Skeletal muscle tissue (tissue), 4 donors: Measurements from ENCODE around the gene GNAS-AS1. TPM values are rescaled to one million over a fixed set of nuclear protein-coding genes. Genes with fewer than 3 reads are reported as not detected.
"Not testable (repeated sequence)": the region's sequence is repeated elsewhere in the genome, so short reads cannot be mapped to it uniquely, and the experiment has no call there.

Experiments
- H3K27ac ChIP-seq: one replicate; pipeline ENCODE4 v1.7.0; 2013; ENCODE audit warnings: mild to moderate bottlenecking, low read depth, low read length, inconsistent platforms
- H3K27me3 ChIP-seq, 3 donors: one replicate each; pipeline ENCODE4 v1.7.0; 2013; ENCODE audit warnings: low read length in 3 of 3; ENCODE audit not compliant: control insufficient read depth in 3 of 3, insufficient read depth in 3 of 3
- H3K36me3 ChIP-seq, 3 donors: one replicate each; pipeline ENCODE4 v1.7.0; 2013; ENCODE audit warnings: low read length in 3 of 3; ENCODE audit not compliant: control insufficient read depth in 3 of 3, insufficient read depth in 3 of 3
- H3K4me1 ChIP-seq, 3 donors: one replicate each; pipeline ENCODE4 v1.7.0; 2013; ENCODE audit warnings: low read length in 3 of 3, mild to moderate bottlenecking in 3 of 3; ENCODE audit not compliant: control insufficient read depth in 3 of 3, insufficient read depth in 3 of 3
- H3K4me3 ChIP-seq, 3 donors: one replicate each; pipeline ENCODE4 v1.7.0; 2013; ENCODE audit warnings: low read length in 3 of 3
- H3K9ac ChIP-seq, 3 donors: one replicate each; pipeline ENCODE4 v1.7.0; 2013; ENCODE audit warnings: low read length in 3 of 3, mild to moderate bottlenecking in 3 of 3, moderate library complexity in 2 of 3, low read depth in 1 of 3
- H3K9me3 ChIP-seq, 3 donors: one replicate each; pipeline ENCODE4 v1.7.0; 2013; ENCODE audit warnings: low read length in 3 of 3; ENCODE audit not compliant: control insufficient read depth in 3 of 3
- total RNA-seq: library from RNA; depleted of rRNA; stranded (reverse); fragments of >200 nt; gene quantifications from one replicate; pipeline ENCODE4 v1.2.3, GENCODE V29; 2014
- donor health status: Osteomylitis.

Gene GNAS-AS1
- total RNA-seq, 1 donor from 2014 or later = 1.0 TPM

DNA sequence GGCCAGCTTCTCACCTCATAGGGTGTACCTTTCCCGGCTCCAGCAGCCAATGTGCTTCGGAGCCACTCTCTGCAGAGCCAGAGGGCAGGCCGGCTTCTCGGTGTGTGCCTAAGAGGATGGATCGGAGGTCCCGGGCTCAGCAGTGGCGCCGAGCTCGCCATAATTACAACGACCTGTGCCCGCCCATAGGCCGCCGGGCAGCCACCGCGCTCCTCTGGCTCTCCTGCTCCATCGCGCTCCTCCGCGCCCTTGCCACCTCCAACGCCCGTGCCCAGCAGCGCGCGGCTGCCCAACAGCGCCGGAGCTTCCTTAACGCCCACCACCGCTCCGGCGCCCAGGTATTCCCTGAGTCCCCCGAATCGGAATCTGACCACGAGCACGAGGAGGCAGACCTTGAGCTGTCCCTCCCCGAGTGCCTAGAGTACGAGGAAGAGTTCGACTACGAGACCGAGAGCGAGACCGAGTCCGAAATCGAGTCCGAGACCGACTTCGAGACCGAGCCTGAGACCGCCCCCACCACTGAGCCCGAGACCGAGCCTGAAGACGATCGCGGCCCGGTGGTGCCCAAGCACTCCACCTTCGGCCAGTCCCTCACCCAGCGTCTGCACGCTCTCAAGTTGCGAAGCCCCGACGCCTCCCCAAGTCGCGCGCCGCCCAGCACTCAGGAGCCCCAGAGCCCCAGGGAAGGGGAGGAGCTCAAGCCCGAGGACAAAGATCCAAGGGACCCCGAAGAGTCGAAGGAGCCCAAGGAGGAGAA is 10.5 kb downstream of the GNAS-AS1 start:
- no peaks in the 10 kb centered on the region for H3K9me3 ChIP-seq
- peak overlapping the region in 2 of 3 donors; percentile 43 to 52 for H3K4me3 ChIP-seq
- H3K27me3 ChIP-seq = peaks cover 25 to 41% (median 39%) of the 10 kb centered on the region in 3 donors
- H3K9ac ChIP-seq = no peak overlapping the region
- H3K36me3 ChIP-seq = no peaks in the 10 kb centered on the region
- peaks cover 0 to 5% (median 2%) of the 10 kb centered on the region in 3 donors for H3K4me1 ChIP-seq
- no peak overlapping the region for H3K27ac ChIP-seq

DNA sequence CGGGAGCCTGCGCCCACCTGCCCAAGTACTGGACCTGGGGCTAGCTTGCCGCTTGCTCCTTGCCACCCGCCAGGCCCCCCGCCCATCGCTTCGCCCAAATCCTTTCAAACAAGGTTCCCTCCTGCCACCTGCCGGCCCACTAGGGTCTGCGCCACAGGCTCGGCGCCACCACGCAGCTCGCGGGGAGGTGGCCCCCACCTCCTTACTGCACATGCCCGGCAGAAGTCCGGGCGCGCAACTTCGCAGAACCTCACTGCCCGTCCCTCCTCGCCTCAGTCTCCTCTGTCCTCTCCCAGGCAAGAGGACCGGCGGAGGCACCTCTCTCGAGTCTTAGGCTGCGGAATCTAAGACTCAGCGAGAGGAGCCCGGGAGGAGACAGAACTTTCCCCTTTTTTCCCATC is 11.2 kb downstream of the GNAS-AS1 start:
- Histone ChIP-seq H3K9me3 (no peaks in the 10 kb centered on the region), H3K27ac (no peak overlapping the region), H3K9ac (no peak overlapping the region), H3K36me3 (no peaks in the 10 kb centered on the region), H3K4me1 (peaks cover 0 to 5% (median 2%) of the 10 kb centered on the region in 3 donors), H3K27me3 (peaks cover 25 to 41% (median 39%) of the 10 kb centered on the region in 3 donors), H3K4me3 (peak overlapping the region in 2 of 3 donors; percentile 43 to 52)

DNA sequence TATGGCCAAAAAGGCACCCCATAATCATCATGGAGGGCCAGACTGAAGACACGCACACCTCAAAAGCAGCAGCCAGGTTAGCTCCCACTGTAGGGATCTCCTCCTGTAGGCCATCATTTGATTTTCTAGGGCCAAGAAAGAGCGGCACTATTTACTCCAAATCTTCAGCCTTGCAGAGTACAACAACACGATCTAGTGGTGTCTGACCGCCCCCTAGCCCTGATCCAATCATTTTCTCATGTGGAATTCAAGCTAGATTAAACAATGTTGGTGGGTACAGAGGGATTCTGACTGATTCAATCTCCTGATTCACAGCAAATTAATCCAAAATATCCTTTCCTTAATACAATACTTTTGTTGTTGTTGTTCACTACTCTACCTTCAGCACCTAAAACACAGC is 12.5 kb downstream of the GNAS-AS1 start:
- no peak overlapping the region for H3K4me3 ChIP-seq
- H3K4me1 ChIP-seq = peaks cover 0 to 5% (median 2%) of the 10 kb centered on the region in 3 donors

DNA sequence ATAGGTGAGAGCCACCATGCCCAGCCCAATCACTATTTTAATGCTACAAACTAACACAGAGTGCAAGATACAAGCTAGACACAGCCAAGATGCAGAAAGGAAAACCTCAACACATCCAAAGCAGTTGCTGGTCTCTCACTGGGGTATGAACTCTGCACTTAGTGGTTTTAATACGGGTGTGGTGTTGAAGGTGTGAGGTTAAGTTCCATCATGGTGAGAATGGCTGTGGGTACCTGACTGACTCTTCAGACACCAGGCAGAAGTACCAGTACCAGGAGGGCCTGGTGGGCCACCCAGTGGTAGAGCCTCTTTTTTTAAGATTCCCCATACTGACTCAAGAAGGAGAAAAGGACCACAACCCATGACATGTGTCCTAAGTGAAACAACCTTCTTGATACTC is 13.0 kb downstream of the GNAS-AS1 start:
- no peak overlapping the region for H3K27ac ChIP-seq
- H3K9me3 ChIP-seq = no peaks in the 10 kb centered on the region

More for the DNA sequence above, 12.5 kb downstream of the GNAS-AS1 start:
- no peak overlapping the region for H3K9ac ChIP-seq
- H3K36me3 ChIP-seq = no peaks in the 10 kb centered on the region
- no peak overlapping the region for H3K27ac ChIP-seq
- H3K27me3 ChIP-seq = peaks cover 23 to 37% (median 31%) of the 10 kb centered on the region in 3 donors
- H3K9me3 ChIP-seq = no peaks in the 10 kb centered on the region

DNA sequence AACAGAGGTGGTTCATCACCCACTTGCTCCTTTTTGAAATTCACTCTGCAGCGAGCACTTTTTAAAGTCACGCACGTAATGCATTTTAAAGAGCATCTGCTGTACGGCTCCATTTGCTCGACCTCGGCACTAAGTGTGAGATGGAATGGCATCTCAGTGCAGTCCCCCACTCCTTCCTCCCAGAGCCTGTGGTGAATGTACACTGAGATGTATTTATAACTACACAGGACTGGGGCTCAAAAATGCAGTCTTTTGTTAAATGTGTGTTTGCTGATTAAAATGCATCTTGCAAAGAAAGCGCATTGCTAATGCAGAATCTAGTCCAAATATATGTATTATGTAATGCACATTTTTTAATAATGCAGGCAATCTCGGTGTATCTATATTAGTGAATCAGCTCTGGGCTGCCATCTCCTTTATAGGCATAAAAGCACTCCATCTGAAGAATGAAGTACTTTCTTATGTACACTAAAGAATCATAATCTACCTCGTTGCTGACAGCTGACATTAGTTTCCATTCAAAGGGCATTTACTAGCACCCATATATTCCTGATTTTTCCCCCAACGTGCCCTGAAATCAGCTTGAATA is 14.0 kb downstream of the GNAS-AS1 start:
- H3K9ac ChIP-seq = no peak overlapping the region
- H3K9me3 ChIP-seq = no peaks in the 10 kb centered on the region
- peaks cover 0 to 5% (median 2%) of the 10 kb centered on the region in 3 donors for H3K4me1 ChIP-seq
- H3K27me3 ChIP-seq = peaks cover 17 to 27% (median 21%) of the 10 kb centered on the region in 3 donors
- H3K36me3 ChIP-seq = no peaks in the 10 kb centered on the region
- no peak overlapping the region for H3K4me3 ChIP-seq
- no peak overlapping the region for H3K27ac ChIP-seq

More for the DNA sequence above, 13.0 kb downstream of the GNAS-AS1 start:
- Histone ChIP-seq H3K27me3 (peaks cover 22 to 36% (median 26%) of the 10 kb centered on the region in 3 donors), H3K9ac (no peak overlapping the region), H3K36me3 (no peaks in the 10 kb centered on the region), H3K4me3 (no peak overlapping the region), H3K4me1 (peaks cover 0 to 5% (median 2%) of the 10 kb centered on the region in 3 donors)

DNA sequence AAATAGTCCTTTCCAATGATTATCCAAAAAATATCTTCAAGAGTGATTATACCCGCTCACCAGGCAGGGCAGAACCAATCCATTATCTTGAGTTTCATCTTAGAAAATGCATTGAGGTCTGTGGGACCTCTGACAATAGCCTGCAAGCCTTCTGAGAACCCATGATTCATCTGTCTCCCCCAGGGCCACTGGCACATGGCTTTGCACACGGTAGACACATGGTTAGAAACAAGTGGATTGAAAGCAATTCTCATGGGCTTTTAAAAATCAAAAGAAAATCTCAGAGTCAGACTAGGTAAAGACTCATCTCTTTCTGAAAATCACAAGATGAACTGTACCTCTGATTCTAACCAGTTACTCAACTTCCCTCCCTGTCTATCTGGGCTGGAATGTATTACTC is 15.5 kb downstream of the GNAS-AS1 start:
- Histone ChIP-seq H3K4me3 (no peak overlapping the region), H3K27me3 (peaks cover 6 to 14% (median 8%) of the 10 kb centered on the region in 3 donors), H3K9me3 (no peaks in the 10 kb centered on the region), H3K27ac (no peak overlapping the region), H3K4me1 (peaks cover 0 to 11% (median 1%) of the 10 kb centered on the region in 3 donors), H3K36me3 (no peaks in the 10 kb centered on the region), H3K9ac (no peak overlapping the region)

DNA sequence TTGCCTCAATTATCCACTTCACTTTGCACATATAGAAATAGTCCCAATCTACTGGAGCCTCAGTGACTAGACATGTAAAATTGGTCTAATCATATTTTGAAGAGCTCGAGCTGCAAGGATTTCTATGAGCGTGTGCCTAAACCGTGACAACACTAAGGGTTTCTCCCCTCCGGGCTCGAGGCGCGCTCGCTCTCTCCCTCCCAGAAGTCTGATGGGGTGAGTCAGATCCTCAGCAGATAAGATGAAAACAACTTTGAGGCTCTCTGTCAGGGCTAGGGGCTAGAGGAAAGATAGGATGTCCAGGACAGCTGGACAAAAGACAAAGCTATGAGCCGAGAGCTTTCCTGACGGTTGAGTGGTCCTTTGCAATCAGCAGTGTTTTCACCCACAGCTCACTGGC is 16.8 kb downstream of the GNAS-AS1 start:
- no peak overlapping the region for H3K9ac ChIP-seq
- no peak overlapping the region for H3K27ac ChIP-seq
- peaks cover 0 to 1% (median 0%) of the 10 kb centered on the region in 3 donors for H3K27me3 ChIP-seq
- peaks cover 8 to 15% (median 11%) of the 10 kb centered on the region in 3 donors for H3K4me1 ChIP-seq
- H3K4me3 ChIP-seq = no peak overlapping the region
- H3K36me3 ChIP-seq = no peaks in the 10 kb centered on the region
- no peaks in the 10 kb centered on the region for H3K9me3 ChIP-seq

DNA sequence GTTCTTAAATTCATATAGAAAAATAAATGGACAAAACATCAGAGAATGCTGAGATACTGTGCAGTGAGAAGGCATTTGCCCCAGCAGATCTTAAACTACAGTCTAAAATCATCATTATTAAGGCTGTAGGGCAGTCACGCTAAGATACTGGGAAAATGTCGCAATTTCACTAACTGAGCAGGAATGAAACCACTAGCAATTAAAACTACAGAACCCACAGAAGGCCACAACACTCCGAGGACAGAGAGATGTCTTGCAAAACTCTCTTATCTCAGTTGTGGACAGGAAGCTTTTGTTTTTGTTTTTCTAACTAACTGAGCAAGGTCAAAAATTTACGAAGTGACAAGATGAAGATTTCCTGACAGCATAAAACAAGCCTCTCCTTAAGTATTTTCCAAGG is 18.2 kb downstream of the GNAS-AS1 start:
- H3K4me1 ChIP-seq = peaks cover 19 to 28% (median 19%) of the 10 kb centered on the region in 3 donors
- H3K27me3 ChIP-seq = no peaks in the 10 kb centered on the region

DNA sequence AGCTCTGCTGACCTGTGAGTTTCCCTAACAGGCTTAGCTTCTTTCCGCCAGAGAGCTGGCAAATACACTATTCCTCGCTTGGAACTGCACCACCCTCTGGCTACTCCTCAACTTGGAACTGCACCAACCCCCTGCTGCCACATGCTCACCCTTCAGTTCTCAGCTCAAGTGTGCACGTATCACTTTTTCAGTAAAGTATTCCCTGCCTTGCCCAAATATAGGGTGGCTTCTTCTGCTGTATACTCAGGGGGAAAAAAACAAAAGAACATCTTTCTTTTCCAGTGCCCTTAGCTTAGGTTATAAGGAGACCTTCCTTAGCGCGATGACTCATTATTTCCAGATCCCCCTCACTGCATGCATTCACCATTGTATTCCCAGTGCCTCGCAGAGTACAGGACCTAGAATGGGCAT is 21.2 kb downstream of the GNAS-AS1 start:
- Histone ChIP-seq H3K27ac (peak overlapping the region; percentile 61), H3K36me3 (no peaks in the 10 kb centered on the region), H3K4me1 (peaks cover 29 to 48% (median 31%) of the 10 kb centered on the region in 3 donors), H3K4me3 (peak overlapping the region in 1 of 3 donors; percentile 50), H3K27me3 (no peaks in the 10 kb centered on the region), H3K9me3 (no peaks in the 10 kb centered on the region), H3K9ac (peak overlapping the region in 1 of 3 donors; percentile 47)

More for the DNA sequence above, 18.2 kb downstream of the GNAS-AS1 start:
- Histone ChIP-seq H3K27ac (no peak overlapping the region), H3K36me3 (no peaks in the 10 kb centered on the region), H3K9ac (no peak overlapping the region), H3K9me3 (no peaks in the 10 kb centered on the region), H3K4me3 (no peak overlapping the region)

DNA sequence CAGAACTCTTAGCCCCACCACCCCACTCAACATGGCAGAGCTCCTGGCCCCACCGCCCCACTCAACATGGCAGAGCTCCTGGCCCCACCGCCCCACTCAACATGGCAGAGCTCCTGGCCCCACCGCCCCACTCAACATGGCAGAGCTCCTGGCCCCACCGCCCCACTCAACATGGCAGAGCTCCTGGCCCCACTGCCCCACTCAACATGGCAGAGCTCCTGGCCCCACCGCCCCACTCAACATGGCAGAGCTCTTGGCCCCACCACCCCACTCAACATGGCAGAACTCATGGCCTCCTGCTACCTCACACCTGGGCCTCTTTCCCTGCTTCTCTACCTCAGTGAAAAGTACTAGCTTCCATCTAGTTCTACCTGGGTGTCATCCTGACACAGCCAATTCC is 21.9 kb downstream of the GNAS-AS1 start:
- H3K9ac ChIP-seq, H3K4me3 ChIP-seq, H3K9me3 ChIP-seq, H3K36me3 ChIP-seq, H3K27me3 ChIP-seq: not testable (repeated sequence)
- peaks cover 29 to 50% (median 37%) of the 10 kb centered on the region in 3 donors for H3K4me1 ChIP-seq
- peak overlapping the region; percentile 61 for H3K27ac ChIP-seq
